NCI-H1092 treated with DMSO at 0.1 percent for 48 hours (cell line): ENCODE results near the gene NUDT16.
"Not testable (repeated sequence)": the region's sequence is repeated elsewhere in the genome, so short reads cannot be mapped to it uniquely, and the experiment has no call there.

Source experiments
- DNase-seq: peaks from one replicate; lab custom pipeline; 2025; lab: John Stamatoyannopoulos, UW

NUDT16 gene

GRCh38 chr3:131381445-131382291, at the start of gene NUDT16:
TSS of gene NUDT16 (plus strand) at chr3:131381774. CDS start at chr3:131381805, 31 bp downstream.
- peak; percentile 97 for DNase-seq

GRCh38 chr3:131338948-131339640, 42.5 kb upstream of the NUDT16 start:
- no peak for DNase-seq

- DNase-seq, result no peak
Measured at GRCh38 chr3:131341761-131342160, 39.8 kb upstream of the NUDT16 start.

- DNase-seq, result no peak
Measured at GRCh38 chr3:131348911-131349310, 32.7 kb upstream of the NUDT16 start.

GRCh38 chr3:131349454-131349853, 32.1 kb upstream of the NUDT16 start:
- DNase-seq, result no peak

GRCh38 chr3:131349946-131350347, 31.6 kb upstream of the NUDT16 start:
- no peak for DNase-seq

- no peak for DNase-seq
Measured at GRCh38 chr3:131350506-131350905, 31.1 kb upstream of the NUDT16 start.

GRCh38 chr3:131353016-131353877, 28.3 kb upstream of the NUDT16 start:
- DNase-seq, result no peak

- no peak for DNase-seq
Measured at GRCh38 chr3:131353986-131354385, 27.6 kb upstream of the NUDT16 start.

- DNase-seq, result no peak
Measured at GRCh38 chr3:131356006-131356595, 25.5 kb upstream of the NUDT16 start.

- no peak for DNase-seq
Measured at GRCh38 chr3:131357275-131357674, 24.3 kb upstream of the NUDT16 start.

GRCh38 chr3:131360191-131360755, 21.3 kb upstream of the NUDT16 start:
- no peak for DNase-seq

- DNase-seq, result not testable (repeated sequence)
Measured at GRCh38 chr3:131361066-131361463, 20.5 kb upstream of the NUDT16 start.

- no peak for DNase-seq
Measured at GRCh38 chr3:131361464-131362421, 19.8 kb upstream of the NUDT16 start.

GRCh38 chr3:131363275-131363674, 18.3 kb upstream of the NUDT16 start:
- no peak for DNase-seq

- no peak for DNase-seq
Measured at GRCh38 chr3:131370935-131371687, 10.5 kb upstream of the NUDT16 start.

GRCh38 chr3:131371688-131372066, 9.9 kb upstream of the NUDT16 start:
- DNase-seq, result no peak

GRCh38 chr3:131374741-131375140, 6.8 kb upstream of the NUDT16 start:
- no peak for DNase-seq

- DNase-seq, result peak; percentile 39
Measured at GRCh38 chr3:131380821-131381444, 641 bp upstream of the NUDT16 start.
